ENCODE results near the gene GRK2.

The GRK2 gene

GRCh38 chr11:67266449-67267187 is at the start of gene GRK2:
TSS of gene GRK2 (plus strand) at chr11:67266473. CDS start at chr11:67266700, 227 bp downstream.
- peak; percentile 86 for TF ChIP-seq YY1 (IDR thresholded peaks at IDR 0.05; ENCODE audit: low read depth)
- peak; percentile 49; the same call in 1 of the 2 replicates for TF ChIP-seq TAF1 (IDR thresholded peaks at IDR 0.05; ENCODE audit: low read depth)
- TF ChIP-seq EGR1 (IDR thresholded peaks at IDR 0.05): no peak
- TF ChIP-seq TCF12 (IDR thresholded peaks at IDR 0.05; ENCODE audit: low read depth): no peak
- no peak for TF ChIP-seq ZBTB7A (IDR thresholded peaks at IDR 0.05; ENCODE audit: low read depth)

- TF ChIP-seq CEBPB (IDR thresholded peaks at IDR 0.05) (no peak), TCF12 (IDR thresholded peaks at IDR 0.05; ENCODE audit: low read depth) (no peak), ZBTB7A (IDR thresholded peaks at IDR 0.05; ENCODE audit: low read depth) (no peak), EP300 (IDR thresholded peaks at IDR 0.05; ENCODE audit: borderline replicate concordance) (no peak), REST (IDR thresholded peaks at IDR 0.05; ENCODE audit: low read depth) (no peak), MAX (IDR thresholded peaks at IDR 0.05) (no peak)
Observed at GRCh38 chr11:67227726-67228125, 38.5 kb upstream of the GRK2 start.

GRCh38 chr11:67230406-67230805 is 35.9 kb upstream of the GRK2 start:
- TF ChIP-seq NFIC (IDR thresholded peaks at IDR 0.05) (no peak), EP300 (IDR thresholded peaks at IDR 0.05; ENCODE audit: borderline replicate concordance) (no peak)

GRCh38 chr11:67230886-67231285 is 35.4 kb upstream of the GRK2 start:
- TF ChIP-seq YY1 (IDR thresholded peaks at IDR 0.05; ENCODE audit: low read depth) (no peak), MAX (IDR thresholded peaks at IDR 0.05) (no peak), TEAD4 (IDR thresholded peaks at IDR 0.05) (no peak), EGR1 (IDR thresholded peaks at IDR 0.05) (no peak), TAF1 (IDR thresholded peaks at IDR 0.05; ENCODE audit: low read depth) (no peak), CEBPB (IDR thresholded peaks at IDR 0.05) (no peak), EP300 (IDR thresholded peaks at IDR 0.05; ENCODE audit: borderline replicate concordance) (no peak), NFIC (IDR thresholded peaks at IDR 0.05) (no peak), ZBTB7A (IDR thresholded peaks at IDR 0.05; ENCODE audit: low read depth) (no peak), REST (IDR thresholded peaks at IDR 0.05; ENCODE audit: low read depth) (no peak), CREB1 (IDR thresholded peaks at IDR 0.05; ENCODE audit: low read depth) (no peak), USF1 (IDR thresholded peaks at IDR 0.05) (no peak), RAD21 (IDR thresholded peaks at IDR 0.05; ENCODE audit: low read depth) (no peak)

- TF ChIP-seq CREB1 (IDR thresholded peaks at IDR 0.05; ENCODE audit: low read depth) (no peak), EP300 (IDR thresholded peaks at IDR 0.05; ENCODE audit: borderline replicate concordance) (no peak), RAD21 (IDR thresholded peaks at IDR 0.05; ENCODE audit: low read depth) (no peak), TCF12 (IDR thresholded peaks at IDR 0.05; ENCODE audit: low read depth) (no peak), ZBTB7A (IDR thresholded peaks at IDR 0.05; ENCODE audit: low read depth) (no peak), YY1 (IDR thresholded peaks at IDR 0.05; ENCODE audit: low read depth) (no peak), REST (IDR thresholded peaks at IDR 0.05; ENCODE audit: low read depth) (no peak), EGR1 (IDR thresholded peaks at IDR 0.05) (no peak)
Observed at GRCh38 chr11:67233584-67234190, 32.6 kb upstream of the GRK2 start.
